KMS-11 (cell line): ENCODE measurements around the gene SFXN3.

Source experiments
- H2AFZ ChIP-seq: fragments of 200-600 bp; sonication (generic); 2 replicates; pipeline ENCODE4 v1.6.1; 2016; ENCODE audit warnings: antibody characterized with exemption, mixed run types, low read depth
- H3K27ac ChIP-seq: fragments of 200-600 bp; sonication (generic); 2 replicates; pipeline ENCODE4 v1.6.1; 2016; ENCODE audit warnings: mild to moderate bottlenecking, mixed run types
- H3K27me3 ChIP-seq: fragments of 200-600 bp; sonication (generic); 2 replicates; pipeline ENCODE4 v1.6.1; 2017; ENCODE audit warnings: mild to moderate bottlenecking, low read depth, mixed run types, moderate library complexity; ENCODE audit not compliant: insufficient read depth
- H3K36me3 ChIP-seq: fragments of 200-600 bp; sonication (generic); 2 replicates; pipeline ENCODE4 v1.6.1; 2017; ENCODE audit warnings: mild to moderate bottlenecking, mixed run types; ENCODE audit not compliant: insufficient read depth
- H3K4me1 ChIP-seq: fragments of 200-600 bp; sonication (generic); 2 replicates; pipeline ENCODE4 v1.6.1; 2016; ENCODE audit warnings: mild to moderate bottlenecking, low read depth, mixed run types; ENCODE audit not compliant: poor library complexity, severe bottlenecking
- H3K4me2 ChIP-seq: fragments of 200-600 bp; sonication (generic); 2 replicates; pipeline ENCODE4 v1.7.0; 2016; ENCODE audit warnings: mild to moderate bottlenecking, mixed run types
- H3K4me3 ChIP-seq: fragments of 200-600 bp; sonication (generic); IDR thresholded peaks from 2 replicates; pipeline ENCODE4 v1.6.1; 2017; ENCODE audit warnings: low read depth, low read length, mixed read lengths; ENCODE audit not compliant: insufficient read depth
- H3K79me2 ChIP-seq: fragments of 200-600 bp; sonication (generic); 2 replicates; pipeline ENCODE4 v1.6.1; 2016; ENCODE audit warnings: low read depth, mixed run types; ENCODE audit not compliant: insufficient read depth
- H3K9ac ChIP-seq: fragments of 200-600 bp; sonication (generic); 2 replicates; pipeline ENCODE4 v1.6.1; 2016; ENCODE audit warnings: mild to moderate bottlenecking, mixed run types
- H4K20me1 ChIP-seq: fragments of 200-600 bp; sonication (generic); 2 replicates; pipeline ENCODE4 v1.6.1; 2016; ENCODE audit warnings: mild to moderate bottlenecking, mixed run types; ENCODE audit not compliant: insufficient read depth
- CTCF ChIP-seq: fragments of 200-600 bp; sonication (generic); conservative IDR thresholded peaks from 2 replicates; pipeline ENCODE4 v1.6.1; 2017; ENCODE audit warnings: low read depth, mild to moderate bottlenecking, antibody characterized with exemption, low read length, moderate library complexity, mixed read lengths

SFXN3 gene

GRCh38 chr10:101040851-101041250, 9.8 kb downstream of the SFXN3 start:
- H3K4me3 ChIP-seq, result no peak overlapping the region
- H3K4me1 ChIP-seq, result peaks cover 23% of the 10 kb centered on the region
- TF ChIP-seq CTCF, result no peak
- no peak overlapping the region for H2AFZ ChIP-seq
- H3K36me3 ChIP-seq, result no peaks in the 10 kb centered on the region
- no peaks in the 10 kb centered on the region; the same call in 1 of the 2 replicates for H3K27me3 ChIP-seq
- H3K9ac ChIP-seq, result no peak overlapping the region
- H3K4me2 ChIP-seq, result no peak overlapping the region
- H3K27ac ChIP-seq, result no peak overlapping the region
- no peaks in the 10 kb centered on the region for H4K20me1 ChIP-seq
- no peaks in the 10 kb centered on the region for H3K79me2 ChIP-seq

- H3K4me3 ChIP-seq, result no peak overlapping the region
- no peaks in the 10 kb centered on the region for H3K36me3 ChIP-seq
- H4K20me1 ChIP-seq, result no peaks in the 10 kb centered on the region
- no peak overlapping the region; the same call in 1 of the 2 replicates for H3K4me2 ChIP-seq
- no peaks in the 10 kb centered on the region for H3K79me2 ChIP-seq
- H3K27ac ChIP-seq, result no peak overlapping the region
- H3K27me3 ChIP-seq, result no peaks in the 10 kb centered on the region
- peak; percentile 77 for TF ChIP-seq CTCF
- no peak overlapping the region for H3K9ac ChIP-seq
- peaks cover 23% of the 10 kb centered on the region for H3K4me1 ChIP-seq
- H2AFZ ChIP-seq, result no peak overlapping the region
Observed at GRCh38 chr10:101041252-101041761, 10.3 kb downstream of the SFXN3 start.

- Histone ChIP-seq H3K4me3 (no peak overlapping the region), H3K4me1 (peaks cover 23% of the 10 kb centered on the region), H3K9ac (no peak overlapping the region), H3K27me3 (no peaks in the 10 kb centered on the region), H3K27ac (no peak overlapping the region), H2AFZ (peak overlapping the region; percentile 88; the same call in 1 of the 2 replicates), H3K36me3 (no peaks in the 10 kb centered on the region), H3K79me2 (no peaks in the 10 kb centered on the region), H3K4me2 (peak overlapping the region; percentile 85; the same call in 1 of the 2 replicates), H4K20me1 (no peaks in the 10 kb centered on the region)
- no peak for TF ChIP-seq CTCF
Observed at GRCh38 chr10:101042118-101042517, 11.1 kb downstream of the SFXN3 start.

GRCh38 chr10:101042667-101043362, 11.8 kb downstream of the SFXN3 start:
- Histone ChIP-seq H3K27me3 (no peaks in the 10 kb centered on the region), H4K20me1 (no peaks in the 10 kb centered on the region), H3K79me2 (no peaks in the 10 kb centered on the region), H3K4me2 (peak overlapping the region; percentile 85), H2AFZ (peak overlapping the region; percentile 88; the same call in 1 of the 2 replicates), H3K4me3 (no peak overlapping the region), H3K9ac (peak overlapping the region; percentile 63; the same call in 1 of the 2 replicates), H3K4me1 (peaks cover 23% of the 10 kb centered on the region), H3K27ac (peak overlapping the region; percentile 23; the same call in 1 of the 2 replicates), H3K36me3 (no peaks in the 10 kb centered on the region)
- TF ChIP-seq CTCF, result no peak
